Measurements from ENCODE around the gene MAEA. TPM values are rescaled to one million over a fixed set of nuclear protein-coding genes. Genes with fewer than 3 reads are reported as not detected.

Gene MAEA
- total and polyA plus RNA-seq, 2 experiments from 2014 or later, result 66.6 to 73.2 TPM

- H3K27me3 ChIP-seq, result no peaks in the 10 kb centered on the region
- WGBS (ENCODE audit: low lambda C conversion rate, missing lambda C conversion rate), result 92% methylated on average over 24 of the region's 24 CpGs
- no peaks in the 10 kb centered on the region for H3K9me3 ChIP-seq (ENCODE audit: low read depth)
- H3K4me3 ChIP-seq, result no peak overlapping the region
- H3K4me2 ChIP-seq, result no peak overlapping the region
- no peak for DNase-seq (ENCODE audit: low spot score)
- no peaks in the 10 kb centered on the region for H4K20me1 ChIP-seq (ENCODE audit: insufficient read depth, poor library complexity, severe bottlenecking)
- H3K36me3 ChIP-seq (replicated peaks; ENCODE audit: insufficient read depth, low read depth), result no peaks in the 10 kb centered on the region
- TF ChIP-seq CTCF (IDR thresholded peaks at IDR 0.05; ENCODE audit: poor library complexity) (no peak), EZH2 (IDR thresholded peaks at IDR 0.05; ENCODE audit: borderline replicate concordance) (no peak), EZH2phosphoT487 (IDR thresholded peaks at IDR 0.05; ENCODE audit: low read depth, severe bottlenecking, unreplicated experiment) (no peak)
- H3K79me2 ChIP-seq, result no peaks in the 10 kb centered on the region
- no peak overlapping the region for H3K27ac ChIP-seq
- no peak overlapping the region for H2AFZ ChIP-seq
- no peaks in the 10 kb centered on the region for H3K9me2 ChIP-seq (replicated peaks; ENCODE audit: insufficient read depth)
- no peaks in the 10 kb centered on the region for H3K4me1 ChIP-seq (ENCODE audit: insufficient read depth)
Measured at GRCh38 chr4:1260418-1261106, 29.1 kb upstream of the MAEA start.

- Histone ChIP-seq H3K36me3 (replicated peaks; ENCODE audit: insufficient read depth, low read depth) (no peaks in the 10 kb centered on the region), H3K27me3 (no peaks in the 10 kb centered on the region), H3K4me2 (no peak overlapping the region), H3K9me3 (ENCODE audit: low read depth) (no peaks in the 10 kb centered on the region), H3K4me1 (ENCODE audit: insufficient read depth) (no peaks in the 10 kb centered on the region), H2AFZ (no peak overlapping the region), H3K4me3 (no peak overlapping the region), H3K27ac (no peak overlapping the region), H3K9me2 (replicated peaks; ENCODE audit: insufficient read depth) (no peaks in the 10 kb centered on the region), H4K20me1 (ENCODE audit: insufficient read depth, poor library complexity, severe bottlenecking) (no peaks in the 10 kb centered on the region), H3K79me2 (no peaks in the 10 kb centered on the region)
- 93% methylated on average over 21 of the region's 21 CpGs for WGBS (ENCODE audit: low lambda C conversion rate, missing lambda C conversion rate)
- DNase-seq (ENCODE audit: low spot score), result no peak
- TF ChIP-seq EZH2phosphoT487 (IDR thresholded peaks at IDR 0.05; ENCODE audit: low read depth, severe bottlenecking, unreplicated experiment) (no peak), CTCF (IDR thresholded peaks at IDR 0.05; ENCODE audit: poor library complexity) (no peak), EZH2 (IDR thresholded peaks at IDR 0.05; ENCODE audit: borderline replicate concordance) (no peak)
Measured at GRCh38 chr4:1261107-1261928, 28.4 kb upstream of the MAEA start.

- WGBS (ENCODE audit: low lambda C conversion rate, missing lambda C conversion rate), result 99% methylated on average over 3 of the region's 3 CpGs
- H3K4me2 ChIP-seq, result no peak overlapping the region
- no peaks in the 10 kb centered on the region for H3K9me2 ChIP-seq (replicated peaks; ENCODE audit: insufficient read depth)
- no peak overlapping the region for H3K27ac ChIP-seq
- no peaks in the 10 kb centered on the region for H3K4me1 ChIP-seq (ENCODE audit: insufficient read depth)
- no peaks in the 10 kb centered on the region for H4K20me1 ChIP-seq (ENCODE audit: insufficient read depth, poor library complexity, severe bottlenecking)
- H2AFZ ChIP-seq, result no peak overlapping the region
- TF ChIP-seq EZH2phosphoT487 (IDR thresholded peaks at IDR 0.05; ENCODE audit: low read depth, severe bottlenecking, unreplicated experiment), result no peak
- no peak for TF ChIP-seq CTCF (IDR thresholded peaks at IDR 0.05; ENCODE audit: poor library complexity)
- no peak for TF ChIP-seq EZH2 (IDR thresholded peaks at IDR 0.05; ENCODE audit: borderline replicate concordance)
- DNase-seq (ENCODE audit: low spot score), result no peak
- H3K79me2 ChIP-seq, result no peaks in the 10 kb centered on the region
- no peaks in the 10 kb centered on the region for H3K27me3 ChIP-seq
- no peaks in the 10 kb centered on the region for H3K9me3 ChIP-seq (ENCODE audit: low read depth)
- H3K36me3 ChIP-seq (replicated peaks; ENCODE audit: insufficient read depth, low read depth), result no peaks in the 10 kb centered on the region
- no peak overlapping the region for H3K4me3 ChIP-seq
Measured at GRCh38 chr4:1264942-1265341, 24.7 kb upstream of the MAEA start.
